WTC11 (cell line): Measurements from ENCODE around the gene SAMM50.
A peak's percentile ranks its signal among the peaks of the same experiment; 100 is the strongest.

ENCODE experiments used
- ATF3 ChIP-seq: sonication (generic); formaldehyde crosslinking; conservative IDR thresholded peaks from 2 replicates; pipeline ENCODE4 v1.8.1; 2022; ENCODE audit warnings: mild to moderate bottlenecking, missing genetic modification reagents
- CTCF ChIP-seq: fragments of 200-600 bp; IDR thresholded peaks from 2 replicates; pipeline ENCODE4 v1.8.0; 2022; ENCODE audit warnings: antibody characterized with exemption
- ELF4 ChIP-seq: sonication (generic); formaldehyde crosslinking; IDR thresholded peaks from 2 replicates; pipeline ENCODE4 v1.8.1; 2022; ENCODE audit warnings: low read depth, mild to moderate bottlenecking, moderate library complexity, missing genetic modification reagents
- IRF2 ChIP-seq: sonication (generic); formaldehyde crosslinking; IDR thresholded peaks from 2 replicates; pipeline ENCODE4 v1.8.0; 2022; ENCODE audit warnings: low read depth, missing genetic modification reagents, borderline replicate concordance
- MAX ChIP-seq: sonication (generic); formaldehyde crosslinking; IDR thresholded peaks from 2 replicates; pipeline ENCODE4 v1.8.0; 2022; ENCODE audit warnings: mild to moderate bottlenecking, missing genetic modification reagents
- NFYB ChIP-seq: sonication (generic); formaldehyde crosslinking; conservative IDR thresholded peaks from 2 replicates; pipeline ENCODE4 v1.8.0; 2022; ENCODE audit warnings: low read depth, missing genetic modification reagents
- NR2C2 ChIP-seq: sonication (generic); formaldehyde crosslinking; IDR thresholded peaks from 2 replicates; pipeline ENCODE4 v1.8.0; 2022; ENCODE audit warnings: mild to moderate bottlenecking, missing genetic modification reagents
- PREB ChIP-seq: sonication (generic); formaldehyde crosslinking; IDR thresholded peaks from 2 replicates; pipeline ENCODE4 v1.8.1; 2022; ENCODE audit warnings: mild to moderate bottlenecking, missing genetic modification reagents, moderate library complexity, borderline replicate concordance
- ZNF281 ChIP-seq: sonication (generic); formaldehyde crosslinking; IDR thresholded peaks from 2 replicates; pipeline ENCODE4 v1.8.0; 2023; ENCODE audit warnings: mild to moderate bottlenecking, missing genetic modification reagents

GRCh38 chr22:44023404-44024287 is 68.4 kb downstream of the SAMM50 start:
- TF ChIP-seq CTCF (no peak), MAX (CRISPR knock-in tag) (peak; percentile 92), NFYB (CRISPR knock-in tag) (no peak), PREB (CRISPR knock-in tag) (no peak), ZNF281 (CRISPR knock-in tag) (no peak), IRF2 (CRISPR knock-in tag) (no peak), NR2C2 (CRISPR knock-in tag) (no peak), ELF4 (CRISPR knock-in tag) (no peak), ATF3 (CRISPR knock-in tag) (no peak)
